Measurements from ENCODE around the gene RNF181. TPM values are rescaled to one million over a fixed set of nuclear protein-coding genes. Genes with fewer than 3 reads are reported as not detected.

RNF181 gene
- total and polyA plus RNA-seq, 2 of the 13 experiments (the other 11 are each of a cell fraction or from before 2014, with no cell fraction given), result 224 to 578 TPM

GRCh38 chr2:85561280-85562212, 34.0 kb upstream of the RNF181 start, which contains the start of gene GGCX (continued):
- TF ChIP-seq REST (IDR thresholded peaks at IDR 0.05; ENCODE audit: borderline replicate concordance in 1 of 2, low read depth in 1 of 2, low read length in 2 of 2) (peak in 1 of 2 experiments; percentile 64; a peak in 1 of 4 replicates), ATM (IDR thresholded peaks at IDR 0.05; ENCODE audit: borderline replicate concordance) (no peak), ZZZ3 (CRISPR knock-in tag; IDR thresholded peaks at IDR 0.05; ENCODE audit: borderline replicate concordance) (peak; percentile 51; the same call in 1 of the 2 replicates), SKI (IDR thresholded peaks at IDR 0.05; ENCODE audit: partially characterized antibody) (peak; percentile 76), ZFP36 (IDR thresholded peaks at IDR 0.05; ENCODE audit: borderline replicate concordance, low read depth, low read length, partially characterized antibody) (no peak), ZBTB37 (CRISPR knock-in tag; IDR thresholded peaks at IDR 0.05) (peak; percentile 86; the same call in 1 of the 2 replicates), DMTF1 (CRISPR knock-in tag; IDR thresholded peaks at IDR 0.05) (0 out of 2 replicates have a peak, but pooled peaks have one; percentile 32), POLR2G (IDR thresholded peaks at IDR 0.05; ENCODE audit: low read depth, low read length) (peak; percentile 100), GZF1 (CRISPR knock-in tag; IDR thresholded peaks at IDR 0.05) (0 out of 2 replicates have a peak, but pooled peaks have one; percentile 59), PHB2 (IDR thresholded peaks at IDR 0.05; ENCODE audit: partially characterized antibody) (no peak), CHD4 (IDR thresholded peaks at IDR 0.05; ENCODE audit: borderline replicate concordance, low read length) (peak; percentile 69; the same call in 1 of the 2 replicates), SAP130 (CRISPR knock-in tag; IDR thresholded peaks at IDR 0.05; ENCODE audit: low read depth) (peak; percentile 98), TEAD3 (CRISPR knock-in tag; optimal IDR thresholded peaks at IDR 0.05; ENCODE audit: borderline replicate concordance) (peak; percentile 57), GLI4 (CRISPR knock-in tag; IDR thresholded peaks at IDR 0.05; ENCODE audit: borderline replicate concordance) (peak; percentile 63; the same call in 1 of the 2 replicates), NR2F1 (CRISPR knock-in tag; IDR thresholded peaks at IDR 0.05) (no peak), CAMTA2 (CRISPR knock-in tag; IDR thresholded peaks at IDR 0.05; ENCODE audit: borderline replicate concordance) (no peak; the same call in 1 of the 2 replicates), E2F5 (CRISPR knock-in tag; conservative IDR thresholded peaks at IDR 0.05) (no peak; the same call in 1 of the 2 replicates), ZNF260 (CRISPR knock-in tag; IDR thresholded peaks at IDR 0.05; ENCODE audit: borderline replicate concordance, low read depth) (no peak)
